ENCODE measurements around the gene EME2. TPM values are rescaled to one million over a fixed set of nuclear protein-coding genes. Genes with fewer than 3 reads are reported as not detected.

The EME2 gene
- total RNA-seq, 1 donor from 2014 or later: 39.9 TPM

DNA sequence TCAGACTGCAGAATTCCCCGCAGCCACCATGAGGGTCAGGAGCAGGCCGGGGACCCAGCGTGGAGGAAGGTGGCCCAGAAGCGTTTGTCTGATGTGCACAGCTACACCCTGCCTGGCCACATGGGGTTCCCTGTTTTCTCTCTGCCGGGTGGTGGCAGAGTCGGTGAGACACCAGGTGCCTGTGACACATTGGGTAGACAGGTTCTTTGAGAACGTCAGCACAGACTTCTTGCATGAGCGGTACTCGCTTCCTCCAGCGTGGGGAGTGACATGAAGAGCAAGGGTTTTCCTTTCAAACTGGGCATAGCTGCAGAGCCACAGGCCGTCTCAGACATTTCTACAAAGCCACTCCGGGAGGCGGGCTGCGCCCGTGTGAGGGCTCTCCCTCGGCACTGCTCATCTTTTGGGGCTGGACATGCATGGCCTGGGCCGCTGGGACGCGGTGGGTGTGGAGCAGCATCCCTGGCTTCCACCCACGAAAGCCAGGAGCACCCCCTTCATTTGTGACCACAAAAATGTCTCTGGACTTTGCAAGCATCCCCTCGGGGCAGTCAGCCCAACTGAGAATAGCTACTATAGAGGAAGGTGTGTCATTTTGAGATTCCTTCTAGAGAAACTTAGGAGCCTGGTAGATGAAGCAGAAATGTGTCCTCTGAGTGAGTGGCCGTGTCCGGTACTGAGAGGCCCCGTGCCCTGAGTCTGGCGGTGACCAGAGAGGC lies 27.3 kb upstream of the EME2 start:
- intact Hi-C loops (cut with micrococcal nuclease): no loop called here

- intact Hi-C loops (cut with micrococcal nuclease): no loop called here
Observed at GRCh38 chr16:1745900-1746692, 26.5 kb upstream of the EME2 start.

DNA sequence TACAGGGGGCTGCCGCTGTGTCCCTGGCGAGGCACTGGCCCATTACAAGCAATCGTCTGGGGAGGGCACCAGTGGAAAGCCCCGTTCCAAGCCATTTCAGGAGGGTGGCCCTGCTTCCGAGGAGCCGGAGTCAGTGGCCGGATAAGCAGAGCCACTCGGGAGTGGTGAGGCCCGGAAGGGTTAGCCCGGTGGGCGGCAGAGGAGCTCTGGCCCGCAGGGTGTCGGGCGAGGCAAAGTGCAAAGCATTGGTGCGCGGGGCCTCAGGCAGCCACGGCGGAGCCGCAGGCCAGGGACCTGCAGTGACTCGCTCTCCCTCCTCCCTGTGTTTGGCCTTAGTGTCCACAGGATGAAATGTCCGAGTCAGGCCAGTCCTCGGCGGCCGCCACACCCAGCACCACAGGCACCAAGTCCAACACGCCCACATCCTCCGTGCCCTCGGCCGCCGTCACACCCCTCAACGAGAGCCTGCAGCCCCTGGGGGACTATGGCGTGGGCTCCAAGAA lies 25.9 kb upstream of the EME2 start:
- intact Hi-C loops (cut with micrococcal nuclease): no loop called here

- intact Hi-C loops (cut with micrococcal nuclease): no loop called here
Observed at GRCh38 chr16:1747934-1748333, 24.7 kb upstream of the EME2 start.

DNA sequence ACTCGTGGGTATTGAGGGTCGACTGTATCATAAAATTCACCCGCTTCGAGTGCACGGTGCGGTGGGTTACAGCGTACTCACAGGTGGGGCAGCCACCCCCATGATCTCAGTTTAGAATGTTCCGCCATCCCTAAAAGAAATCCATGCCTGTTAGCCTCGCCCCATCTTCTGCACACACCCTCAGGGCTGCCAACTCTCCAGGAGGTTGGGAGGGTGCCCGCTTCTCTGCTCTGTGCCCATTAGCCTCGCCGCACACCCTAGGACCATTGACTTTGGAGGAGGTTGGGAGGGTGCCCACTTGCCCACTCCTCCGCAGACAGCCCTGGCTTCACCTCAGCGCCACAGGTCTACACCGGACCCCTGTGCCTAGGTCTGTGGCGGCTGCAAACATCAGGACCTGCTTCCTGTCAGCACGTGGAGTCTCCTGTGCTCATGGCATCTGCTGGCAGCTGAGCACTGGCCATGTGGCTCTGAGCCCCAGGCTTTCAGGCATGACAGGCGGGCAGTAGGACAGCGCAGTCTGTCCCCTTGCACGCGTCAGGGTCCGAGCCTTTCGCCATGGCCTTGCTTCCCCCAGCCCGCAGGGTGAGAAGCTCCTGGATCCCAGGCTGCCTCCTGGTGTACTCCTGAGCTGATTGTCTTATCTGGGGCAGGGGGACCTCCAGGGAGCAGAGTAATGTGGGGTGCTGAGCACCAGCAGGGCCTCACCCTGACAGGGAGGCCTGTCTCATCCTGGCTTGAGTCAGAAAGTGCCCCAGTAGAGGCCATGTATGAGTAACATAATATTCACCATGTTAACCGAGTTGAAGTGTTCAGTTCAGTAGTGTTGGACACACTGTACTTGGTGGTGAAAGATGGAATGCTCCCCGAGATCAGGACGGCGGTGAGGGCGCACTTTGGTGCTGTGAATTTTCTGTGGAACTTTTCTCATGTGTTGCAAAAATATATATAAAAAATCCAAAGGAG lies 23.2 kb upstream of the EME2 start:
- intact Hi-C loops (cut with micrococcal nuclease): no loop called here

GRCh38 chr16:1751946-1752345 lies 20.7 kb upstream of the EME2 start:
- intact Hi-C loops (cut with micrococcal nuclease): no loop called here

DNA sequence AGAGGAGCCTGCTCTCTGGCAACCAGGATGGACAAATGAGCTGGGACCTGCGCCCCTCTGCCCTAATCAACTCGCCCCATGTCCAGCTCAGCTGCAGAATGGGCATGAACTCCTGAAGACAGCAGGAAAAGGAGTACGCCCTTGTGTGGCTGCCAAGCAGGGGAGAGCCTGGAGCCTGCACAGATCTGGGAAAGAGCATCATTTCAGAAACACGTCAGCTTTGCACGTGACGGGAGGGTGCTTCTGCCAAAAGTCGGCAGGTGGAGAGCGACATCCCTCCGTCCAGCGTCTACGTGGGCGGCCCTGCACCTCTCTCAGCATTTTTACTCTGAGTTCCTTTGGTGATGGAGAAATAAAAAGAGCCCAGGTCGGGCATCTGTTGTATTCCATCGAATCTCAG lies 19.8 kb upstream of the EME2 start:
- intact Hi-C loops (cut with micrococcal nuclease): no loop called here

DNA sequence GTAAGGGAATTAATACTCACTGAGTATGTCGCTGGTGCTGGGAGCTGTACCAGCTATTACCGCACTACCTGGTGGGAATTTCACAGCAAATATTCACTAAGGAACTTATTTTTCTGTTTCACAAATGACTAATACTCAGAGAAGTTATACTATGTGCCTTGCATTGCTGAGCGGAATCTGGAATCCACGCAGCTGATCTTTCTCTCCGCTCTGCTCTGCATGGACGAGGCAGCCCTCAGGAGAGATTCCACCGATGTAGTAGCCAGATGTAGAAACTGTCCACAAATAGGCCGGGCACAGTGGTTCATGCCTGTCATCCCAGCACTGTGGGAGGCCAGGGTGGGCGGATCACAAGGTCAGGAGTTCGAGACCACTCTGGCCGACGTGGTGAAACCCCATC lies 18.4 kb upstream of the EME2 start:
- intact Hi-C loops (cut with micrococcal nuclease): no loop called here

DNA sequence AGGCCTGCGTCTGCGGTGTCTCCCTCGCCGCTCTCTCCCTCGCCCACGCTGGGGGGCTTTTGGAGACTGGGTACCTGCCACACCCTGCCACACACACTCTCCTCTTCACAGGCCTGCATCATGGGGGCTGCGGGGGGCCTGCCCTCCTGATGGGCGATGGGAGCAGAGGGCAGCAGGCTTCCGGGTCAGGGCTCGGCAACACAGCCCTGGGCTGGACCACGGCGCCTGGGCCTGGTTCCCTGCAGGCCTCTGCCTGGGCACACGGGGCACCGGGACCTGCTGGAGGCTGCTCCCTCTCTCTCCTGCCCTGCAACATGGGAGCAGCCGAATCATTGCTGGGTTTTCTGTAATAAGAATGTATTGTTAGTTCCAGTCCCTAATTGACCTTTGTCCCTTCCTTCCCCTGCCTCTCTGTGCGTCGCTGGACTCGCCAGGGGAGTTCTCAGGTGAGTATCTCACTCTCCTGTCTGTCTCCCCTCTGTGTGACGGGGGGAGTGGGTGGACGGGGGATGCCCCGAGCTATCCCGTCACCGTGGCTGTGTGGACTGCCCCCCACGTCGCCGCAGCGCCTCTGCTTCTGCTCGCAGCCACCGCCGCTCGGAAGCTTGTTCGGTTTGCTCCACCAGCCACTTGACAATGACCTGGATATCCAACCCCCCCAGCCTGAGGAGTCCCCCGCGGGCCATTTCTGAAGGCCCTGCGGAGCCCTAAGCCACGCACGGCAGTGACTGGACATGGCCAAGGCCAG lies 14.7 kb upstream of the EME2 start:
- intact Hi-C loops (cut with micrococcal nuclease): no loop called here

DNA sequence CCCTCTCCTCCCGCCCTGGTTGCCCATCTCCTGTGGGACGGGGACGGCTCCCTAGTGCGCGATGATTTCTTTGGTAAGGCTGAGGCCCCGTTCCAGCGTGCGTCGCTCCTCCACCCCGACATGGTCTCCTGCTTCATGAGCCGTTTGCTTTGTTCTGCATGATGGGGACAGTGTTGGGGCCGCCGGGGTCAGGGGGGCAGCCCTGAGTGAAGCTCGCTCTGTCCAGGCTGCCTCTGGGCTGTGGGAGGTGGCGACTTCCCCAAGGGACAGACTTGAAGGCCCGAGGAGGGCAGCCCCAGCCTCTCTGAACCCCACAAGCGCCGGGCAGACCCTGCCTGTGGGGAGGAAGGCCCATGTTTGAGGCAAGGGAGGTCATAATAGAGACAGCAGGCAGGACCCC lies 13.7 kb upstream of the EME2 start:
- intact Hi-C loops (cut with micrococcal nuclease): no loop called here

- intact Hi-C loops (cut with micrococcal nuclease): no loop called here
Observed at GRCh38 chr16:1759511-1759910, 13.1 kb upstream of the EME2 start.

- intact Hi-C loops (cut with micrococcal nuclease): no loop called here
Observed at GRCh38 chr16:1760911-1761310, 11.7 kb upstream of the EME2 start.

DNA sequence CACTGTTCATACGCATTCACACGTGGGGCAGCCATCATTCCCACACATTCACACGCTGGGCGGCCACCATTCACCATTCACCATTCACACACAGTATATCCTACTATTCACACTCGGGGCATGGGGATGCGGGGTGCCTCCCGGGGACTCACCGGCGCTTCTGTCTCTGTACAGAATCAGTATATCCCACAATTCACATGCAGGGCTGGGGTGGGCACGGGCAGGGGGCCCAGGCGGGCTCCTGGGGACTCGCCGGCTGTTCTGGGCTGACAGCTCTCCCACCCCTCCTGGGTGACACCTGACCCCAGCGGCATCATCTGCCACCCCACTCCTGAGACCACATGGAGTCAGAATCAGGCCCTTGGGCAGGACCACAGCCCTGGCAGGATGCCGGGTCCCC lies 10.9 kb upstream of the EME2 start:
- intact Hi-C loops (cut with micrococcal nuclease): no loop called here

DNA sequence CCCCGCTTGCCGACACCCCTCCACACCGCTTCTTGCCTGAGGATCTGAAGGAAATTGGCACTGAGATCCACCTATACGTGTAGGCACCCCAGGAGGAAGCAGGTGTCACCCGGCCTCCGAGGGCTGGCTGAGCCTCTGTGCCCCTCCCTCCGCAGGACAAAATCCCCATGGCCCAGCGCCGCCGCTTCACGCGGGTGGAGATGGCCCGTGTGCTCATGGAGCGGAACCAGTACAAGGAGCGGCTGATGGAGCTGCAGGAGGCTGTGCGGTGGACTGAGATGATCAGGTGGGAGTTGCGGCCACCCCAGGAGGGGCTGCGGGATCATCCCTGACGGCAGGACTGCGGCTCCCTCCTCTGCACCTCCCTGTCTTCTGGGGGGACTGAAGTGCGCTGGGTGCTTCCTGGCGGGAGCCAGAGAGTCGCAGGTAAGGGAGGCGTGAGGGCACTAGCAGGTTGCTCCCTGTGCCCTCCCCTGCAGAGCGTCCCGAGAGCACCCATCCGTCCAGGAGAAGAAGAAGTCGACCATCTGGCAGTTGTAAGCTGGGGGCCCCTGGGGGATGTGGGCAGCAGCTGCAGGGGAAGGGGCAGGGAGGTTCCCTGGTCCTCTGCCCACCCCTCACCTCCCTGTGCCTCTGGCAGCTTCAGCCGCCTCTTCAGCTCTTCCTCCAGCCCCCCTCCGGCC lies 10.3 kb upstream of the EME2 start:
- intact Hi-C loops (cut with micrococcal nuclease): no loop called here

DNA sequence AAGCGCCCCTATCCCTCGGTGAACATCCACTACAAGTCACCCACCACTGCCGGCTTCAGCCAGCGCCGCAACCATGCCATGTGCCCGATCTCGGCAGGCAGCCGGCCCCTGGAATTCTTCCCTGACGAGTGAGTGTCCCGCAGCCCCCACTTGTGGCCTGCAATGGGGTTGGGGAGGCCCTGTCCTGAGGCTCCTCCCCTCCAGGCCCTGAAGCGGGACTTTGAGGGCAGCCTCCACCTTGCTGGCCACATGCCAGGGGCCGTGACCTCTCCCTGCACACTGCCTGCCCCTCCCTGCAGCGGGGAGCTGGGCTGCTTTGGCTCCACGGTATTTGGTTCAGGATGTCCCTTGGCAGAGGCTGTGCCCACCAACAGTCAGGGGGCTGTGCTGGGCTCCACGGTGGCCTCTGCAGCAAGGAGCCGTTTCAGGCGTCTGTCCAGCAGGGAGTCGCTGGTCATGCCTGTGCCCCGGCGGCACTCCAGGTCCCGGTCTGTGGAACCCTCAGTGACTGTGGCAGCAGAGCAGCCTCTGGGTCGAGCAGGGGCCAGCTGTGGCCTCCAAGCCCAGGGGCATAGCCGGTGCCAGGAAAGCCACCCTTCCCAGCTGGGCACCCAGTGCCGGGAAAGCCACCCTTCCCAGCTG lies 9.6 kb upstream of the EME2 start:
- intact Hi-C loops (cut with micrococcal nuclease): no loop called here

GRCh38 chr16:1763521-1764511 lies 8.8 kb upstream of the EME2 start:
- intact Hi-C loops (cut with micrococcal nuclease): no loop called here

DNA sequence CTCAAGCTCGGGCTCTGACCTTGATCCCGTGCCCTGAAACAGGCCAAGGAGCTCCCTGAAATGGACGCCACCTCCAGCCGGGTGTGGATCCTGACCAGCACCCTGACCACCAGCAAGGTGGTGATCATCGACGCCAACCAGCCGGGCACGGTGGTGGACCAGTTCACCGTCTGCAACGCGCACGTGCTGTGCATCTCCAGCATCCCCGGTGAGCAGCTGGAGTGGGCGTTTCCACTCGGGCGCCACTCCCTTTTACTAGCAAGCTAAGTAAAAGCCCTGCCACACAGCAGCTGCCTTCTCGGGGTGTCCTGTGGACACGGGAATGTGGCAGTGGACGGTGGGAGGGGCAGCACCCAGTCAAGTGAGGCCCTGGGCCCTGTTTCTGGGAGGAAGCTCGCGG lies 7.6 kb upstream of the EME2 start:
- intact Hi-C loops (cut with micrococcal nuclease): no loop called here

DNA sequence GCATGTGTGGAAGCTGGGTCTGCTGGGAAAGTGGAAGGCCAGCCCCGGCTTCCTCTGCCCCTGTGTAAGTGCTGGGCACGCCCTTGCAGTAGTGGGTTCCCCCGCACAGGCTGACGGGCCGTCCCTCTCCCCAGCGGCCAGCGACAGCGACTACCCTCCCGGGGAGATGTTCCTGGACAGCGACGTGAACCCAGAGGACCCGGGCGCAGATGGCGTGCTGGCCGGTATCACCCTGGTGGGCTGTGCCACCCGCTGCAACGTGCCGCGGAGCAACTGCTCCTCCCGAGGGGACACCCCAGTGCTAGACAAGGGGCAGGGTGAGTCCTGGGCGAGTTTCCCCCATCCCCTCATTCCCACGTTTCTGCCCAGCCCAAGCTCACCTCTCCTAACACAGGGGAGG lies 6.8 kb upstream of the EME2 start:
- intact Hi-C loops (cut with micrococcal nuclease): no loop called here

DNA sequence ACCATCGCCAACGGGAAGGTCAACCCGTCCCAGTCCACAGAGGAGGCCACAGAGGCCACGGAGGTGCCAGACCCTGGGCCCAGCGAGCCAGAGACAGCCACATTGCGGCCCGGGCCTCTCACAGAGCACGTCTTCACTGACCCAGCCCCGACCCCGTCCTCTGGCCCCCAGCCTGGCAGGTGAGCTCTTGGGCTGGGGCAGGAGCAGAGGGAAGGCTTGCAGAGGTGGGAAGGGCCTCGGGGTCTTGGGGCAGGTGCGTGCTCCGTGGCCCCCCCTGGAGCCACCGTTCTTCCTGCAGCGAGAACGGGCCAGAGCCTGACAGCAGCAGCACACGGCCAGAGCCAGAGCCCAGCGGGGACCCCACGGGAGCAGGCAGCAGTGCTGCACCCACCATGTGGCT lies 6.4 kb upstream of the EME2 start:
- intact Hi-C loops (cut with micrococcal nuclease): no loop called here

All from T-helper 1 cell treated with Interleukin-12 subunit alpha and Interleukin-12 subunit beta and Interleukin-4 antibody, amounts not matched to agents 30 ng/mL and 1 ng/mL, for 36 hours (primary cell).